Measurements from ENCODE around the gene KCNMB4.

Gene KCNMB4

DNA sequence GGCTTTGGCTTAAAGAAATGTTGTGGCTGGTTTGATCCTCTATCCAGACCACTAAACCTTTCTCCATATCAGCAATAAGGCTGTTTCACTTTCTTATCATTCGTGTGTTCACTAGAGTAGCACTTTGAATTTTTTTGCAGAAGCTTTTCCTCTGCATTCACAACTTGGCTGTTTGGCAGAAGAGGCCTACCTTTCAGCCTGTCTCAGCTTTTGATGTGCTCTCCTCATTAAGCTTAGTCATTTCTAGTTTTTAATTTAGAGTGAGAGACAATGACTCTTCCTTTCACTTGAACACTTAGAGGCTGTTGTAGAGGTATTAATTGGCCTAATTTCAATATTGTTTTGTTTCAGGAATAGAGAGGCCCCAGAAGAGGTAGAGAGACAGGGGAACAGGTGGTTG is 13.8 kb downstream of the KCNMB4 start:
- Histone ChIP-seq H2AFZ (ENCODE audit: low read length) (no peak overlapping the region), H3K9ac (ENCODE audit: low read depth, low read length, poor library complexity, severe bottlenecking) (no peak overlapping the region), H3K9me3 (ENCODE audit: insufficient read depth, low read depth, low read length) (peaks cover 4% of the 10 kb centered on the region; the same call in 1 of the 2 replicates), H3K4me1 (ENCODE audit: insufficient read depth, low read length, poor library complexity, severe bottlenecking) (no peaks in the 10 kb centered on the region), H3K4me3 (ENCODE audit: low read length, poor library complexity, severe bottlenecking) (no peak overlapping the region), H3K79me2 (ENCODE audit: insufficient read depth, low read length) (no peaks in the 10 kb centered on the region), H3K36me3 (ENCODE audit: insufficient read depth, low read length) (no peaks in the 10 kb centered on the region), H3K4me2 (ENCODE audit: low read depth, low read length, poor library complexity, severe bottlenecking) (no peak overlapping the region), H3K27me3 (ENCODE audit: insufficient read depth, low read length, poor library complexity, severe bottlenecking) (no peaks in the 10 kb centered on the region), H4K20me1 (ENCODE audit: insufficient read depth, low read length, poor library complexity, severe bottlenecking) (no peaks in the 10 kb centered on the region), H3F3A (ENCODE audit: low read depth) (no peaks in the 10 kb centered on the region), H3K9me2 (replicated peaks; ENCODE audit: low read depth, low read length) (no peaks in the 10 kb centered on the region)
- TF ChIP-seq, protein P1, sequence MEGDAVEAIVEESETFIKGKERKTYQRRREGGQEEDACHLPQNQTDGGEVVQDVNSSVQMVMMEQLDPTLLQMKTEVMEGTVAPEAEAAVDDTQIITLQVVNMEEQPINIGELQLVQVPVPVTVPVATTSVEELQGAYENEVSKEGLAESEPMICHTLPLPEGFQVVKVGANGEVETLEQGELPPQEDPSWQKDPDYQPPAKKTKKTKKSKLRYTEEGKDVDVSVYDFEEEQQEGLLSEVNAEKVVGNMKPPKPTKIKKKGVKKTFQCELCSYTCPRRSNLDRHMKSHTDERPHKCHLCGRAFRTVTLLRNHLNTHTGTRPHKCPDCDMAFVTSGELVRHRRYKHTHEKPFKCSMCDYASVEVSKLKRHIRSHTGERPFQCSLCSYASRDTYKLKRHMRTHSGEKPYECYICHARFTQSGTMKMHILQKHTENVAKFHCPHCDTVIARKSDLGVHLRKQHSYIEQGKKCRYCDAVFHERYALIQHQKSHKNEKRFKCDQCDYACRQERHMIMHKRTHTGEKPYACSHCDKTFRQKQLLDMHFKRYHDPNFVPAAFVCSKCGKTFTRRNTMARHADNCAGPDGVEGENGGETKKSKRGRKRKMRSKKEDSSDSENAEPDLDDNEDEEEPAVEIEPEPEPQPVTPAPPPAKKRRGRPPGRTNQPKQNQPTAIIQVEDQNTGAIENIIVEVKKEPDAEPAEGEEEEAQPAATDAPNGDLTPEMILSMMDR (conservative IDR thresholded peaks at IDR 0.05; ENCODE audit: low read length): no peak
- no peak for TF ChIP-seq EZH2phosphoT487 (IDR thresholded peaks at IDR 0.05; ENCODE audit: borderline replicate concordance)

DNA sequence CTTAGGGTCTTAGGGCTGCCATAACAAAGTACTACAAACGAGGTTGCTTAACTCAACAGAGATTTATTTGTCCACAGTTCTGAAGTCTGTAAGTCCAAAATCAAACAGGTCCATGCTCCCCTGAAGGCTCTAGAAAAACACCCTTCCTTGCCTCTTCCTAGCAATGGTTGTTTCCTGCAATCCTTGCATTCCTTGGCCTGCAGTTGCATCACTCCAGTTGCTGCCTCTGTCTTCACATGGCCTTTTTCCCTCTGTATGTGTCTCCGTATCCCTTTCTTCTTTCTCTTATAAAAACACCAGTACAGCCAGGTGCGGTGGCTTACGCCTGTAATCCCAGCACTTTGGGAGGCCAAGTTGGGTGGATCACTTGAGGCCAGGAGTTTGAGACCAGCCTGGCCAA is 17.4 kb downstream of the KCNMB4 start:
- H3K9me2 ChIP-seq (replicated peaks; ENCODE audit: low read depth, low read length): no peaks in the 10 kb centered on the region
- no peak overlapping the region for H2AFZ ChIP-seq (ENCODE audit: low read length)
- H3K9me3 ChIP-seq (ENCODE audit: insufficient read depth, low read depth, low read length): peaks cover 4% of the 10 kb centered on the region; the same call in 1 of the 2 replicates
- no peaks in the 10 kb centered on the region for H3K27me3 ChIP-seq (ENCODE audit: insufficient read depth, low read length, poor library complexity, severe bottlenecking)
- H3K36me3 ChIP-seq (ENCODE audit: insufficient read depth, low read length): no peaks in the 10 kb centered on the region
- H3K4me2 ChIP-seq (ENCODE audit: low read depth, low read length, poor library complexity, severe bottlenecking): no peak overlapping the region
- TF ChIP-seq, protein P1 (conservative IDR thresholded peaks at IDR 0.05; ENCODE audit: low read length): no peak
- no peak for TF ChIP-seq EZH2phosphoT487 (IDR thresholded peaks at IDR 0.05; ENCODE audit: borderline replicate concordance)
- no peaks in the 10 kb centered on the region for H4K20me1 ChIP-seq (ENCODE audit: insufficient read depth, low read length, poor library complexity, severe bottlenecking)
- H3K4me3 ChIP-seq (ENCODE audit: low read length, poor library complexity, severe bottlenecking): no peak overlapping the region
- H3K4me1 ChIP-seq (ENCODE audit: insufficient read depth, low read length, poor library complexity, severe bottlenecking): no peaks in the 10 kb centered on the region
- H3F3A ChIP-seq (ENCODE audit: low read depth): no peaks in the 10 kb centered on the region
- no peak overlapping the region for H3K9ac ChIP-seq (ENCODE audit: low read depth, low read length, poor library complexity, severe bottlenecking)
- H3K79me2 ChIP-seq (ENCODE audit: insufficient read depth, low read length): no peaks in the 10 kb centered on the region

DNA sequence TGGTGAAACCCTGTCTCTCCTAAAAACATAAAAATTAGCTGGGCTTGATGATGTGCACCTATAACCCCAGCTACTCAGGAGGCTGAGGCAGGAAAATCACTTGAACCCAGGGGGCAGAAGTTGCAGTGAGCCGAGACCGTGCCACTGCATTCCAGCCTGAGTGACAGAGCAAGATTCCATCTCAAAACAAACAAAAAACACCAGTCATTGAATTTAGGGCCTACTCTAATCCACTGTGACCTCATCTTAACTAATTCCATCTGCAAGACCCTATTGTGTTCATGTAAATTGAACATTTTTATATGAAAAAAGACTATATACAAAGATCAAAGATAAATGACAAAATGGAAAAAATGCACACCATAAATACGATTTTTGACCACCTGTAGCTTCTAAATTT is 17.8 kb downstream of the KCNMB4 start:
- Histone ChIP-seq H2AFZ (ENCODE audit: low read length) (no peak overlapping the region), H3F3A (ENCODE audit: low read depth) (no peaks in the 10 kb centered on the region), H3K9me2 (replicated peaks; ENCODE audit: low read depth, low read length) (no peaks in the 10 kb centered on the region), H3K27me3 (ENCODE audit: insufficient read depth, low read length, poor library complexity, severe bottlenecking) (no peaks in the 10 kb centered on the region), H3K4me1 (ENCODE audit: insufficient read depth, low read length, poor library complexity, severe bottlenecking) (no peaks in the 10 kb centered on the region), H3K79me2 (ENCODE audit: insufficient read depth, low read length) (no peaks in the 10 kb centered on the region), H3K4me3 (ENCODE audit: low read length, poor library complexity, severe bottlenecking) (no peak overlapping the region), H3K9me3 (ENCODE audit: insufficient read depth, low read depth, low read length) (peaks cover 2% of the 10 kb centered on the region; the same call in 1 of the 2 replicates), H3K9ac (ENCODE audit: low read depth, low read length, poor library complexity, severe bottlenecking) (no peak overlapping the region), H4K20me1 (ENCODE audit: insufficient read depth, low read length, poor library complexity, severe bottlenecking) (no peaks in the 10 kb centered on the region), H3K4me2 (ENCODE audit: low read depth, low read length, poor library complexity, severe bottlenecking) (no peak overlapping the region), H3K36me3 (ENCODE audit: insufficient read depth, low read length) (no peaks in the 10 kb centered on the region)
- TF ChIP-seq, protein P1 (conservative IDR thresholded peaks at IDR 0.05; ENCODE audit: low read length): no peak
- no peak for TF ChIP-seq EZH2phosphoT487 (IDR thresholded peaks at IDR 0.05; ENCODE audit: borderline replicate concordance)

Measured in Loucy (cell line).